PC-9 (cell line): ENCODE measurements around the gene IFNAR1. TPM values are rescaled to one million over a fixed set of nuclear protein-coding genes. Genes with fewer than 3 reads are reported as not detected.

Experiments used
- BruUV-seq: library from RNA; stranded (reverse); fragments of 400-500 nt; replicated peaks from 2 replicates; lab custom pipeline; 2021; lab: Mats Ljungman, UMichigan
- CTCF ChIA-PET: fragments of 300-600 bp; sonication (Branson Sonifier 250); formaldehyde crosslinking; loops from one replicate; lab custom pipeline; 2022; ENCODE audit warnings: antibody characterized with exemption; lab: Charles Lee
- POLR2A ChIA-PET: fragments of 300-600 bp; sonication (Branson Sonifier 250); formaldehyde crosslinking; loops from one replicate; lab custom pipeline; 2022; ENCODE audit warnings: antibody characterized with exemption; ENCODE audit not compliant: unreplicated experiment; lab: Charles Lee
- DNase-seq, 2 experiments: peaks; one replicate each; pipeline versions ENCODE4 v3.0.0 to v3.0.0-alpha.2; 2015 to 2022; ENCODE audit warnings: mixed read lengths in 1 of 2
- H2AFZ ChIP-seq: fragments of 200-600 bp; sonication (generic); 2 replicates; pipeline ENCODE4 v1.8.1; 2017; ENCODE audit warnings: antibody characterized with exemption
- H3F3A ChIP-seq: fragments of 200-600 bp; sonication (generic); 2 replicates; pipeline ENCODE4 v1.8.1; 2017; ENCODE audit warnings: antibody characterized with exemption, mild to moderate bottlenecking, low read depth; ENCODE audit not compliant: insufficient read depth
- H3K27ac ChIP-seq: fragments of 200-600 bp; sonication (generic); 2 replicates; pipeline ENCODE4 v1.6.1; 2016; ENCODE audit warnings: mixed run types
- H3K27me3 ChIP-seq: fragments of 200-600 bp; sonication (generic); 2 replicates; pipeline ENCODE4 v1.6.1; 2016; ENCODE audit warnings: low read depth, mixed run types; ENCODE audit not compliant: insufficient read depth
- H3K36me3 ChIP-seq: fragments of 200-600 bp; sonication (generic); 2 replicates; pipeline ENCODE4 v1.6.1; 2016; ENCODE audit warnings: low read depth, mixed run types
- H3K4me1 ChIP-seq: fragments of 200-600 bp; sonication (generic); replicated peaks from 2 replicates; pipeline ENCODE4 v1.6.1; 2016; ENCODE audit warnings: mixed run types; ENCODE audit not compliant: insufficient read depth
- H3K4me2 ChIP-seq: fragments of 200-600 bp; sonication (generic); 2 replicates; pipeline ENCODE4 v1.6.1; 2017; ENCODE audit warnings: mixed run types
- H3K4me3 ChIP-seq: fragments of 200-600 bp; sonication (generic); 2 replicates; pipeline ENCODE4 v1.6.1; 2016; ENCODE audit warnings: mixed run types
- H3K79me2 ChIP-seq: fragments of 200-600 bp; sonication (generic); 2 replicates; pipeline ENCODE4 v1.6.1; 2017; ENCODE audit warnings: low read depth, mixed run types
- H3K9me2 ChIP-seq: fragments of 200-600 bp; sonication (generic); 2 replicates; pipeline ENCODE4 v1.8.1; 2017; ENCODE audit warnings: mild to moderate bottlenecking; ENCODE audit not compliant: insufficient read depth
- H3K9me3 ChIP-seq: fragments of 200-600 bp; sonication (generic); 2 replicates; pipeline ENCODE4 v1.8.1; 2016; ENCODE audit warnings: low read depth; ENCODE audit not compliant: insufficient read depth
- H4K20me1 ChIP-seq: fragments of 200-600 bp; sonication (generic); 2 replicates; pipeline ENCODE4 v1.8.1; 2017; ENCODE audit not compliant: insufficient read depth
- EZH2 ChIP-seq: fragments of 200-600 bp; sonication (generic); IDR thresholded peaks from 2 replicates; pipeline ENCODE4 v1.8.0; 2017; ENCODE audit warnings: antibody characterized with exemption, low read depth
- intact Hi-C: fragments of 100-400 bp; cut with micrococcal nuclease; formaldehyde crosslinking; loops from one replicate; pipeline ENCODE4 v1.10.0; 2022; ENCODE audit not compliant: unreplicated experiment
- total RNA-seq: library from RNA; stranded (reverse); gene quantifications from 2 replicates; pipeline ENCODE4 v1.2.3, GENCODE V29; 2021
- TF ChIP-seq, protein P1 (sequence below): fragments of 200-600 bp; sonication (generic); conservative IDR thresholded peaks from 2 replicates; pipeline ENCODE4 v1.6.1; 2017; ENCODE audit warnings: mixed run types, antibody characterized with exemption, mild to moderate bottlenecking, moderate library complexity

The IFNAR1 gene
- total RNA-seq, 1 experiment from 2014 or later, result 25.5 TPM

DNA sequence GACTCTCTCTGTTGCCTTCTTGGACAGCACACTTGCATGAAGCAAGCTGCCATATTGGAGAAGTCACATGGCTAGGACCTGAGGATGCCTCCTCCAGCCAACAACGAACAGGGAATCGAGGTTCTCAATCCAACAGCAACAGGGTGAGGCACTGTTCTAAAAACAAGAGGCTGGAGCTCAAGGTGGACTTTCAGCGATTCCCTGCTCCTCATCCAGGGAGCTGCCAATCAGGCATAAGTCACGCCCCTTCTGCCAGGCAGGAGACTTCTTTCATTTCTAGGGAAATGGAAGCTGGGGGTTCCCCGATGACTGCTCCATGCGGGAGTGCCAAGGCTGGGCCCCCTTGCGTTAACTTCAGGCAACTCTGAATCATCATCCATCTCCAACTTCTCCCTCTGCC is 22.7 kb upstream of the IFNAR1 start:
- POLR2A ChIA-PET, result no interaction called here
- H3K9me2 ChIP-seq, result no peaks in the 10 kb centered on the region

DNA sequence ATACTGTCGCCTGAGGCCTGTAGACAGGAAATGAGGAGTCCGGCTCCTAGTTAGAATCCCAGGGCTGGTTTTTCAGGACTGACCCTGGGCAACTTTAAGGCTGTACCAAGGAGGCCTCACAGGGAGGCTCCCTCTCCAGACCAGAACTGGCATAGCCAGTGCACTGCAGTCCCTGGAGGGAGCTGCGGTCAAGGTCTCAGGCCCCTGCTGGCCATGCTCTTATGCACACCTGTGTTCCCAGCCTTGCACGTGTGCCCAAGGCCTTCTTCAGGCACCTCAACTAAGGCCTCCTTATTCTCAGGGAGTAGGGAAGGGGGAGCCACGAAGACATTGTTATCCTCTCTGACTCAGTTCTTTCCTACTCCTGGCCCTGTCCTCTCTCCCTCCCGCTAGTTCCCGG is 22.0 kb upstream of the IFNAR1 start:
- Histone ChIP-seq H3F3A (no peaks in the 10 kb centered on the region), H4K20me1 (no peaks in the 10 kb centered on the region), H3K4me2 (no peak overlapping the region), H2AFZ (no peak overlapping the region), H3K4me1 (peaks cover 10% of the 10 kb centered on the region), H3K9me3 (no peaks in the 10 kb centered on the region), H3K79me2 (no peaks in the 10 kb centered on the region), H3K36me3 (no peaks in the 10 kb centered on the region), H3K27ac (no peak overlapping the region), H3K9me2 (no peaks in the 10 kb centered on the region), H3K4me3 (no peak overlapping the region), H3K27me3 (no peaks in the 10 kb centered on the region)
- ChIA-PET CTCF (interaction anchor here (0.6 kb wide), 1 partner anchor 13 kb away, joined by 3 read pairs; no protein-coding TSS in a partner anchor), POLR2A (no interaction called here)
- no TSS peak for BruUV-seq
- intact Hi-C loops, result no loop called here
- no peak for DNase-seq
- TF ChIP-seq, protein P1, sequence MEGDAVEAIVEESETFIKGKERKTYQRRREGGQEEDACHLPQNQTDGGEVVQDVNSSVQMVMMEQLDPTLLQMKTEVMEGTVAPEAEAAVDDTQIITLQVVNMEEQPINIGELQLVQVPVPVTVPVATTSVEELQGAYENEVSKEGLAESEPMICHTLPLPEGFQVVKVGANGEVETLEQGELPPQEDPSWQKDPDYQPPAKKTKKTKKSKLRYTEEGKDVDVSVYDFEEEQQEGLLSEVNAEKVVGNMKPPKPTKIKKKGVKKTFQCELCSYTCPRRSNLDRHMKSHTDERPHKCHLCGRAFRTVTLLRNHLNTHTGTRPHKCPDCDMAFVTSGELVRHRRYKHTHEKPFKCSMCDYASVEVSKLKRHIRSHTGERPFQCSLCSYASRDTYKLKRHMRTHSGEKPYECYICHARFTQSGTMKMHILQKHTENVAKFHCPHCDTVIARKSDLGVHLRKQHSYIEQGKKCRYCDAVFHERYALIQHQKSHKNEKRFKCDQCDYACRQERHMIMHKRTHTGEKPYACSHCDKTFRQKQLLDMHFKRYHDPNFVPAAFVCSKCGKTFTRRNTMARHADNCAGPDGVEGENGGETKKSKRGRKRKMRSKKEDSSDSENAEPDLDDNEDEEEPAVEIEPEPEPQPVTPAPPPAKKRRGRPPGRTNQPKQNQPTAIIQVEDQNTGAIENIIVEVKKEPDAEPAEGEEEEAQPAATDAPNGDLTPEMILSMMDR, result no peak
- TF ChIP-seq EZH2, result no peak

More for the DNA sequence above, 22.7 kb upstream of the IFNAR1 start:
- H3K27me3 ChIP-seq, result no peaks in the 10 kb centered on the region
- CTCF ChIA-PET, result no interaction called here
- no peaks in the 10 kb centered on the region for H4K20me1 ChIP-seq
- no peaks in the 10 kb centered on the region for H3K9me3 ChIP-seq
- no peak overlapping the region for H3K27ac ChIP-seq
- intact Hi-C loops, result no loop called here
- TF ChIP-seq, protein P1, result no peak
- no peak for TF ChIP-seq EZH2
- H3K79me2 ChIP-seq, result no peaks in the 10 kb centered on the region
- no peak overlapping the region for H2AFZ ChIP-seq
- no peak overlapping the region for H3K4me3 ChIP-seq
- no peaks in the 10 kb centered on the region for H3K36me3 ChIP-seq
- no peaks in the 10 kb centered on the region for H3F3A ChIP-seq
- BruUV-seq, result no TSS peak
- no peak for DNase-seq
- H3K4me2 ChIP-seq, result no peak overlapping the region
- peaks cover 10% of the 10 kb centered on the region for H3K4me1 ChIP-seq

DNA sequence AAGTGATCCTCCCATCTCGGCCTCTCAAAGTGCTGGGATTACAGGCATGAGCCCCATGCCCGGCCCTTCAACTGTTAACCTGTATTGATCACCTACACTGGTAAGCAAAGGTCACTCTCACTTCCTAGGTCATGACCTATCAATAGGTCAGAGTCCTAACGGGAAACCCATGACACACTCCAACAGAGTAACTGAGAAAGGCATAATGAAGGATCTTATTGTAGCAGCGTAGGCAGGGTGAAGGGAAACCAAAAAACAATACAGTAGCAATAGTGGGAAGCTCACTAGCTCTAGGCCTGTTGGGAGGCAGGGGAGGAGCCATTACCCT is 19.5 kb upstream of the IFNAR1 start:
- no peak for DNase-seq
- Histone ChIP-seq H2AFZ (no peak overlapping the region), H3K4me1 (no peaks in the 10 kb centered on the region), H3K27ac (no peak overlapping the region), H4K20me1 (no peaks in the 10 kb centered on the region), H3K9me2 (no peaks in the 10 kb centered on the region), H3F3A (no peaks in the 10 kb centered on the region), H3K4me3 (no peak overlapping the region), H3K36me3 (no peaks in the 10 kb centered on the region), H3K9me3 (no peaks in the 10 kb centered on the region), H3K27me3 (no peaks in the 10 kb centered on the region), H3K4me2 (no peak overlapping the region), H3K79me2 (no peaks in the 10 kb centered on the region)
- intact Hi-C loops, result no loop called here
- ChIA-PET CTCF (no interaction called here), POLR2A (no interaction called here)
- no TSS peak for BruUV-seq
- no peak for TF ChIP-seq EZH2
- TF ChIP-seq, protein P1, result no peak
